Cortex of kidney (tissue), 1 donor: ENCODE results near the gene PSORS1C1.
"Not testable (repeated sequence)": the region's sequence is repeated elsewhere in the genome, so short reads cannot be mapped to it uniquely, and the experiment has no call there.

ENCODE experiments used
- DNase-seq: peaks from one replicate; lab custom pipeline; 2025; lab: John Stamatoyannopoulos, UW

PSORS1C1 gene

DNA sequence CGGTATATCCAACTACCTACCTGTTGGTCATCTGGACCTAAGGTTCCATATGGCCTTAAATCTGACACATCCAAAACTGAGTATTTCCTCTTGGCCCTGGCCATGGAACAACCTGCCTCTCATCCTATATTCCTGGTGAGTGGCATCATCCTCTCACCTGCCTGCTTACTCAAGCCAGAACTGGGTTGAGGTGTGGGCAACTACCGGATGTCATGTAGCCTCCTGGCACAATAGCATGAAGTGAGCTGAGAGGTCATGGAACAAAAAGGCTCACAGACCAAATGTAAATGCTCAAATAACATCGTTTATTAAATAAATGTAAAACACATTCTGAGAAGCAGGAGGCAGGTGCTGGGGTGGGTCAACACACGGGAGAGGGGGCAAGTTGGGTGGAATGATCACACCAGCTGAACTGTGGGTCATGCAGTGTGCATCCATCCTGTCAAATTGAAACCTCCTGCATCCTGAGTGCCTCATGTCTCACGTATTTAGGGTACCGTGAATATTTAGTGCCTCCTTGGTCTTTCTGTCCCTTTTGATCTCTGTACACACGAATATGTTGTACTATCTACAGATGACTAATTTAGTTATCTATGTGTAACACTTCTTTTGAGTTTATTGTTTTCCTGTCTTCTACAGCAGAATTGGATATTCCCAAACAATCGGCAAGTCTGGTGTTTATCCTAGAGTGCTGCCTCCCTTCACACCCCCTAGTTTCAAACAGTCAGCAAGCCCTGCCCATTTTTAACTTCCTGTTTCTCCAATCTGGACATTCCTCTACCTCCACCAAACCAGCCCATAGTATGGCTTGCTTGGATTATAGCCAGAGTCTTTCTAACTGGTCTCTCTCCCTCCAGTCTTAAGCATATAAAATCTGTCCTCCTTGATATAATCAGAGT is 63.8 kb downstream of the PSORS1C1 start:
- DNase-seq, result no peak

DNA sequence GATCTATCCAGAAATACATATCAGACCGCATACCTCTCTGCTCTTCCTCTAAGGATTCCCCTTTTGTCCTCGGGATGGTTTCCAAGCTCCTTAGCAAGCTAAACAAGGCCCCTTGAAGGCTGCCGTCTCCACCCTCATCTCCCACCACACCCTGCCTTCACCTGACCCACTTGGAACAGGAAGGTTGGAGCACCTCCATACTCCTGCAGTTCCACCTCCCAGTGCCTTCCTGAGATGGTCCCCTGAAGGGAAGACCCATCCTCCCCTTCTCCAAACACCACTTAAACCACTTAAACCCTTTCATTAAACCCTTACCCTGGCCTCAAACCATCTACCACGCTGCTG is 64.4 kb downstream of the PSORS1C1 start:
- no peak for DNase-seq

DNA sequence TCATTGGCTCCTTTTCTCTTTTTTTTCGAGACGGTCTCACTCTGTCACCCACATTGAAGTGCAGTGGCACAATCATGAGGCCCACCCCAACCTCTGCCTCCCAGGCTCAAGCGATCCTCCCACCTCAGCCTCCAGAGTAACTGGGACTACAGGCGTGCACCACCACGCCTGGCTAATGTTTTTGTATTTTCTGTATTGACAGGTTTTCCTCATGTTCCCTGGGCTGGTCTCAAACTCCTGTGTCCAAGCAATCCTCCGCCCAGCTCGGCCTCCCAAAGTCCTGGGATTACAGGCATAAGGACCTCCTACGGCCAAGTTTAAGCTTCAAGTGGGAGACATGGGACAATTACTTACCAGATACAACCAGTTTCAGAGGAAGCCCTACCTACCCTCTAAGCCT is 65.3 kb downstream of the PSORS1C1 start:
- no peak for DNase-seq

DNA sequence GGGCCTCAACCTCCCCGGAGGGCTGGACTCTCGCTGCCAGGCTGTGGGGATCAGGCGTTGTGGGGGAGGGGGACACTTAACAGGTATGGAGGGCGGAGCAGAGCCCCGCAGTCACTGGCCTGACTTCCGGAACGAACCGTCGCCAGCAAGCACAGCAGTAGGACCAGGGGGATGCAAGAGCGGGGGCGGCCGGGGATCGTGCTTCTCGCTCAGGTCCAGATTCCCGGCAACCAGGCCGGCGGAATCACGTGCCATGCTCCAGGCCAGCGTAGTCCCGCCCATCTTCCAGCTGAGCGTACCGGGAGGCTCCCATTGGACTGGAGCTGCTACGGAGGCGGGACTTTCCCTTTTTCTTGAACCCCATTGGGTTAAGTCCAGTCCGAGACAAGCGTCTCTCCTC is 65.9 kb downstream of the PSORS1C1 start:
- DNase-seq, result no peak

DNA sequence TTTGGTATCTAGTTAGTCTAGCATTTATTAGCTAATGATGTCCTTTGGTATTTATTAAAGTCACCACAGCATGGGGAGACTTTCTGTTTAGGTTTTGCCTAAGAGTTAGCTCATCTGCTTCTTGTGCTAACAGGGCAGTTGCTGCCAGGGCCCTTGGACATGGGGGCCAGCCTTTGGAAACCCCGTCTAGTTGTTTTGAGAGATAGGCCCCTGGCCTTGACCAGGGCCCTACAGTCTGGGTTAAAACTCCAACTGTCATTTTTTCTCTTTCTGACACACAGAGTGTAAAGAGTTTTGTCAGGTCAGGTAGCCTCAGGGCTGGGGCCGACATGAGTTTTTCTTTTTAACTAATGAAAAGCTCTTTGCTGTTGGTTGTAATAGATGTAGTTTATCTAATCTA is 68.7 kb downstream of the PSORS1C1 start:
- not testable (repeated sequence) for DNase-seq

DNA sequence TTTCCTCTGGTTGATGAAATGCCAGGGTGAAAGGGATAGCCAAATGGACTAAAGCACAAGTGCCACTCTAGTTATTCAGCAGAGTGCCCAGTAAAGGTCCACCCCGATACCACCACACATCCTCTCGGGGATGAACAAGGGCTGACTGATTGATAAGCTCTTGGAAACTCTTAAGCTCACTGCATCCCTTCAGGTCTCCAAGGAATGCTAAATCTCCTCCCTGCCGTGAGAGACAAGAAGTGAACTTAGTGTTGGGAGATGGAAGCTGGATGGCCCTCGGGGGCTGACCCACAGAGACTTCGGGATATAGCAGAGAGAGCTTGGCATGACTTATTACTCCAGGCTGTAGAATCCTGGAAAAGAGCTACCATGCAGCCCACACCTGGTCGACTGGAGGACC is 69.3 kb downstream of the PSORS1C1 start:
- not testable (repeated sequence) for DNase-seq

DNA sequence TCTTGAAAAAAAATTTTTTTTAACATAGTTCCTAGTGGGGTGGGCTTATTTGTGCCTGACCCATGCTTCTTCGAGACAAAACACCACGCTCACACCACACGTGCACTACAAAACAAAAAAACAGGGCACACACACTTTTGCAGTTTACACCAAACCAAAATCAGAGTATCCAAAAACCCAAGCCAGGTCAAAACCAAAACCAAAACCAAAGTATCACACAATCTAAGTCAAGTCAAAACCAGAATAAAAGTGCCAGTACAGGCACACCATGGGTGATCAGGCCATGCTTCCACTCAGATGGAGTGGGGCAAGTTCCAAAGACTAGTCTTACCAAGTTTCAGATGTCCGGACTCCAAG is 71.1 kb downstream of the PSORS1C1 start:
- DNase-seq, result not testable (repeated sequence)

DNA sequence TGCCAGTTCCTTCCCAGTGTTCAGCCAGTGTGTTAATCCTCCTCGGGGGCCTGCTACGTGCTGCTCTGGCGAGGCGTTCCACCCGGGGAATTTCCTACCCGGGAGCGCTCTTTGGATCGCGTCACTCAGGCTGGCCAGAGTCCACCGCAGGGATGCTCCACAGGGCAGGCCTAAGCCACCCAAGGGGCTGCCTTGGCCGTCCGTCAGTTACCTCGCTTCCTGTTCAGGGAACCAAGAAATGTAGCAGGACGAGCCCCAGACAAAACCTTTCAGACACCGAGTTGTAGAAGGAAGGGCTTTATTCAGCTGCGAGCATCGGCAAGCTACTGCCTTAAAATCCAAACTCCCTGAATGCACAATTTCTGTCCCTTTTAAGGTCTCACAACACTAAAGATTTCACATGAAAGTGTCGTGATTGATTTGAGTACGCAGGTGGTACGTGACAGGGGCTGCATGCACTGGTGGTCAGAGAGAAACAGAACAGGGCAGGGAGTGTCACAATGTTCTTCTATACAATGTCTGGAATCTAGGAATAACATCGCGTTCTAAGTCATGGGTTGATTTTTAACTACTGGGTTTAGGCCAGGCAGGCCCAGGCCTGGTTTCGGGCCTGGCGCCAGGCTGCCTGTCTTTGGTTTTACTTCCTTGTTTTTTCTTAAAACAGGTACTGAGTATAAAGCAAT is 71.6 kb downstream of the PSORS1C1 start:
- no peak for DNase-seq

DNA sequence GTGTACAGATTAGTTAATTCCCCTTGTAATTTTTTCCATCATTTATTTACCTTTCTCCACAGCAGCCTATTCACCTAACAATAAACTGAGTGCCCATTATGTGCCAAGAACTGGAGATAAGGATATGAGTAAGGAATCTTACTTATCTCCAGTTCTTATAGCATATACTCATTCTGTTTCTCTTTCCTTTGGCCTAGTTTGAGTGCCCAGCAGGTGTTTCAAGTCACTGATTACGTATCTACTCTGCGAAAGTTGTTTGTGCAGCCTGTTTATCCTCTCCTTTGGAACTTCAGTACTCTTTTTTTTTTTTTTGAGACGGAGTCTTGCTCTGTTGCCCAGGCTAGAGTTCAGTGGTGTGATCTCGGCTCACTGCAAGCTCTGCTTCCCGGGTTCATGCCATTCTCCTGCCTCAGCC is 73.2 kb downstream of the PSORS1C1 start:
- DNase-seq, result no peak

DNA sequence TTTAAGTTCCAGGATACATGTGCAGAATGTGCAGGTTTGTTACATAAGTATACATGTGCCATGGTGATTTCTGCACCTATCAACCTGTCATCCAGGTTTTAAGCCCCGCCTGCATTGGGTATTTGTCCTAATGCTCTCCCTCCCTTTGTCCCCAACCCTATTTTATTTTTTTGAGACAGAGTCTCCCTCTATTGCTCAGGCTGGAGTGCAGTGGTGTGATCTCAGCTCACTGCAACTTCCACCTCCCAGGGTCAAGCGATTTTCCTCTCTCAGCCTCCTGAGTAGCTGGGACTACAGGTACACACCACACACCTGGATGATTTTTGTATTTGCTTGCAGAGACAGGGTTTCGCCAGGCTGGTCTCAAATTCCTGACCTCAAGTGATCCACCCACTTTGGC is 74.6 kb downstream of the PSORS1C1 start:
- DNase-seq, result not testable (repeated sequence)
